GM23248 (cell line): ENCODE data around the gene ROR1.

Experiments
- EZH2 ChIP-seq: fragments of 200-600 bp; sonication (generic); IDR thresholded peaks from 2 replicates; pipeline ENCODE4 v1.6.1; 2018; ENCODE audit warnings: antibody characterized with exemption, mild to moderate bottlenecking; ENCODE audit not compliant: insufficient read depth, poor library complexity, severe bottlenecking
- EZH2phosphoT487 ChIP-seq: fragments of 200-600 bp; sonication (generic); IDR thresholded peaks from 2 replicates; pipeline ENCODE4 v1.6.1; 2018; ENCODE audit warnings: antibody characterized with exemption, moderate library complexity, mild to moderate bottlenecking, low read depth; ENCODE audit not compliant: insufficient read depth

DNA sequence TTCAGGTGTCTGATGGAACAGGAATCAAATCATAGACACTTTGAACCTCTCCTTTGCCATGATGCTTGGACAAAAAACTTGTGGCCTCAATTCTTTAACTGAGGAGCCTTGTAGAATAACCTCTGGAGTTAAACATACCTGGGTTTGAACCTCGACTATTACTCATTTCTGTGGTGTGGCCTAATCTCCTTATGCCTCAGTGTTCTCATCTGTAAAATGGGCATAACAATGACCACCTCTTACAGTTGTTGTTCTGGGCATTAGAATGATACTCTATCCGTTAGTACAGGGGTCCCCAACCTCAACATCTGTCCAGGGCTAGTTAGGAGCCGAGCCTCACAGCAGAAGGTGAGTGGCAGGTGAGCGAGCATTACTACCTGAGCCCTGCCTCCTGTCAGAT lies 137.2 kb downstream of the ROR1 start:
- no peak for TF ChIP-seq EZH2
- no peak for TF ChIP-seq EZH2phosphoT487
